ENCODE results near the gene KMT2B. TPM values are rescaled to one million over a fixed set of nuclear protein-coding genes. Genes with fewer than 3 reads are reported as not detected.

KMT2B gene
- total and polyA plus RNA-seq, 2 of the 8 experiments (the other 6 are each of a cell fraction or from before 2014, with no cell fraction given): 26.7 to 38.6 TPM

GRCh38 chr19:35777086-35777841, 59.5 kb downstream of the KMT2B start (continued):
- TF ChIP-seq ATF2 (IDR thresholded peaks at IDR 0.05; ENCODE audit: low read length) (no peak), BCL11A (IDR thresholded peaks at IDR 0.05; ENCODE audit: low read depth in 2 of 2, low read length in 2 of 2) (no peak), CHD7 (IDR thresholded peaks at IDR 0.05; ENCODE audit: insufficient replicate concordance, low read length) (no peak), ATF3 (IDR thresholded peaks at IDR 0.05; ENCODE audit: insufficient read depth, low read depth, low read length) (no peak), MAX (IDR thresholded peaks at IDR 0.05) (no peak), TEAD4 (IDR thresholded peaks at IDR 0.05; ENCODE audit: low read depth, low read length) (no peak), SRF (IDR thresholded peaks at IDR 0.05; ENCODE audit: low read depth, low read length) (no peak), JUN (IDR thresholded peaks at IDR 0.05; ENCODE audit: low read depth, low read length) (no peak)

Measured in H1 (cell line).